HG03558 (cell line): ENCODE results near the gene HCAR3.
"Not testable (repeated sequence)": the region's sequence is repeated elsewhere in the genome, so short reads cannot be mapped to it uniquely, and the experiment has no call there.

Experiments used
- ATAC-seq: cut with Tn5 transposase; IDR thresholded peaks from one replicate; pipeline ENCODE4 v1.9.1; 2021; ENCODE audit warnings: moderate number of reproducible peaks; ENCODE audit not compliant: unreplicated experiment; ENCODE audit errors: extremely low read depth

Gene HCAR3

DNA sequence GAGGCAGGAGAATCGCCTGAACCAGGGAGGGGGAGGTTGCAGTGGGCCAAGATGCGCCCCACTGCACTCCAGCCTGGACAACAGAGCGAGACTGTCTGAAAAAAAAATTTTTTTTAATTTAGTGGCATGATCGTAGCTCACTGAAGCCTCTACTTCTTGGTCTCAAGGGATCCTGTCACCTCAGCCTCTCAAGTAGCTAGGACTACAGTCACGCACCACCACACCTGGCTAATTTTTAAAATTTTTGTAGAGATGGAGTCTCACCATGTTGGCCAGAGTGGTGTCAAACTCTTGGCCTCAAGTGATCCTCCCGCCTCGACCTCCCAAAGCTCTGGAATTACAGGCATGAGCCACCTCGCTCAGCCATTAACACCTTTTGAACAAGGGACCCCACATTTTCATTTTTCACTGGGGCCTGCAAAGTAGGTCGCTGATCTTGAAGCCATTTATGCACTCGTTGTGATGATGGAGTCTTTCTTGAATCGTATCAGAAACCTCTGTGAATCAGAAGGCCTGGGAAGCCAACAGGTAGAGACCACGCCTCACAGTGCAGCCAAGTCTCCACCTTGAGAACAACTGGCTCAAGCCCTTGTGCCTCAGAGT is 8.1 kb upstream of the HCAR3 start:
- ATAC-seq: no peak

DNA sequence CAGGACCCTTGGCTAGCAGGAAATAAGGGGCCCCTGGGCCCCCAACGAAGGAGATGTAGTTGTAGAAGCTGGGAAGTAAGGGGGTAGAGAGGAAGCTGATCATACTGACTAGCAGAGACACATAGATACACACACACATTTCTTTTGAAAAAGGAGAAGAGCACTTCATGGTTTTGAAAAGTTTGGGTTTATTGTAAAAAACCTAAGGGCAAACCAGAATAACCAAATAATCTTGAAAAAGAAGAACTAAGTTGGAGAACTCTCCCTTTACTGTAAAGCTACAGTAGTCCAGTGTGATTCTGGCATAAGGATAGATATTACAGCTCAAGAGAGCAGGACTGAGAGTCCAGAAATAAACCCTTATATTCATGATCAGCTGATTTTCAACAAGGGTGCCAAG is 5.8 kb upstream of the HCAR3 start:
- no peak for ATAC-seq

DNA sequence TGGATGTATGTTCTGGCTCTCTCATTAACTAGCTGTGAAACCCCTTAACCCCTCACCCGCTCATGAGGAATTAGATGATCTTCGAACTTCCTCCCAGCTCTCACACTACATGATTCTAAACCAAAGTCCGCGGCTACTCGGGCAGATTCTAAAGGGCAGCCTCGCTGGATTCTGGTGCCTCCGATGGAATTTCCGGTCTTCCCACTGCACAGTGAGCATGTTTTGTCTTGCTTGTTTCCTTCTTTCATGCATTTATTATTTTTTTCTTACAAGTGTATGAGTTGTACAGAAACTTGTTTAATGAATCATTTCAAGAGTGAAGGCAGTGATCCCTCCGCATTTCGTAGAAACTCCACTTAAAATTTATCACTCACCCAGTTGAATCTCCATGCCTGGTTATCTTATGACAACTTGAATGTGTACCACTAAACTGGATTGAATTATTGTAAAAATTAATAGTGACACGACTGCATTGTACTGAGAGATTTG is 4.5 kb upstream of the HCAR3 start:
- ATAC-seq: no peak

DNA sequence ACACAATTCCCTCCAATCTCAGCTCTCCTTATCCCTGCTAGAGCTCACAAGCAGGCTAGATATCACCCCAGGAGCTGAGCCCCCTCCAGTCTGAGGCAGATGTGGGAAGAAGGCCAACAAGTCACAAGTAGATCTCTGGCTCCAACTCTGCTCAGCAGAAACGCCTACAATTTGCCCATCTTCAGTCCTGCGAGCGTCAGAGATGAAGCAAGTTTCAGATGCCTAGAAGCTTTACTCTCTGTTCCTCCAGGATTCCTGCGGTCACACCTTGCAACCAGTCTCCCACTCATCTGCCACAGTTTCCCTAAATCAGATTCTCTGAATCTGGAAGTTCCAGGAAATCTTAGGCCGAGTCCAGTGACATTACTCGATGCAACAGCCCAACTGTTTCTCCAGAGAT is 1.4 kb downstream of the HCAR3 start:
- not testable (repeated sequence) for ATAC-seq

DNA sequence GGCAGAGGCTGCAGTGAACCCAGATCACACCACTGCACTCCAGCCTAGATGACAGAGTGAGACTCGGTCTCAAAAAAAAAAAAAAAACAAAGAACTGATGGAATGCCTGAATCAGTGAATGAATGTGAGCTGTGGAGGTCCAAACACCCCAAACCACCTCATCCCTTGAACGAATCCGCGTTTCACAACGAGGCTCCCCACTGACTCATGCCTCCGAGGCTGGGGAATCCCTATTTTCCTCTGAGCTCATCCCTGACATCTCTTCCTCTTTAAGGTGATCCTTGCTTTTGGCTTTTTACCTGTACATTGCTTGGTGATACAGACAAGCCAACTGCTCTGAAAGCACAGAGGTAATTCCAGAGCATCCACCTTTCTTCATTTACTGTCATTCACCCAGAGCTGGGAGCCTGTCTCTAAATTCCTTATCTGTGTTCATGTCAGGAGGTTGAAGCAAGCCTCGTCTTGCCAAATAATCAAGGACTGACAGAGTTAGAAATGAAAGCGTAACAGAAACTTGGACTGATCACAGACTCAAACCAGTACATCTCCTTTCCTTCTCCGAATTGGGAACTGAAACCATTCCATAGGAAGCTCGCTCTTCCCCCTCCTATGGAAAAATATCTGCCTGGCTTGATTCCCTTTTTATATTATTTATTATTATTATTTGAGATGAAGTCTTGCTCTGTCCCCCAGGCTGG is 3.0 kb downstream of the HCAR3 start:
- ATAC-seq: not testable (repeated sequence)

DNA sequence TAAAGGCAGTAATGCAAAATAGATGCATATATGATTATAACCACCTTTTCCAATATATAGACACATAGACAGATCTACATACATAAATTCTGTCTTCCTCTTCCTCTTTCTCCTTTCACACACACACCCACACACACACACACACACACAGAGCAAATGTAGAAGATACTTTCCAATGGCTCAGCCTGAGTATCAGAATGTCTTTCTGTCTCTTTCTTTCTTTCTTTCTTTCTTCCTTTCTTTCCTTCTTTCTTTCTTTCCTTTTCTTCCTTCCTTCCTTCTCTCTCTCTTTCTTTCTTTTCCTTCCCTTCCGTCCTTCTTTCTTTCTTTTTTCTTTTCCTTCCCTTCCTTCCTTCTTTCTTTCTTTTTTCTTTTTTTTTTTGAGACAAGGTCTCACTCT is 5.3 kb downstream of the HCAR3 start:
- not testable (repeated sequence) for ATAC-seq

DNA sequence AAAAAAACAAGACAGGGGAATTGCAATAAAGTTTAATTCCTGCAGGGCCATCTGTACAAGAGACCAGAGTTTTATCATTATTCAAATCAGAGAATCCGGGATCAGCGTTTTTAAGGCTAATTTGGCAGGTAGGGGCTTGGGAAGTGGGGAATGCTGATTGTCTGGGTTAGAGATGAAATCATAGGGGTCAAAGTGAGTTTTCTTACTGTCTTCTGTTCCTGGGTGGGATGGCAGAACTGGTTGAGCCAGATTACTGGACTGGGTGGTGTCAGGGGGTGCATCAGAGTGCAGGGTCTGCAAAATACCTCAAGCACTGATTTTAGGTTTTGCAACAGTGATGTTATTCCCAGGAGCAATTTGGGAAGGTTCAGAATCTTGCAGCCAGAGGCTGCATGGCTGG is 6.3 kb downstream of the HCAR3 start:
- not testable (repeated sequence) for ATAC-seq

DNA sequence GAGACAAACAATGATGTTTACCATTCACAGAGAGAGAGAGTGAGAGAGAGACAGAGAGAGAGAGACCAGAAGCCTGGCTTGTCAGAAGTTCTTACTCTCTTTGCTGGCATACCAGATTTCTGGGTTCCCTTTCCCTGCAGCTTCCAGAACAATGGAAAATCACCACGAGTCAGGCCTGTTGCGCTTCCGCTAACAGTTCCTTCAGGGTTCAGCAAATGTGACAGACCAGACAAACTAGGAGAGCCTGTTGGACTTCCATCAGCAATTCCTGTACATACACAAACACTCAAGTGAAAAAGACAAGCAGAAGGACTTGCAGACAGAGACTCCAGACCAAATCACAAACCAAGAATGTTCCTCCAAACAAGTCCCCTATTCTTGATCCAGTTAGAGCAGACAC is 7.3 kb downstream of the HCAR3 start:
- ATAC-seq: not testable (repeated sequence)

DNA sequence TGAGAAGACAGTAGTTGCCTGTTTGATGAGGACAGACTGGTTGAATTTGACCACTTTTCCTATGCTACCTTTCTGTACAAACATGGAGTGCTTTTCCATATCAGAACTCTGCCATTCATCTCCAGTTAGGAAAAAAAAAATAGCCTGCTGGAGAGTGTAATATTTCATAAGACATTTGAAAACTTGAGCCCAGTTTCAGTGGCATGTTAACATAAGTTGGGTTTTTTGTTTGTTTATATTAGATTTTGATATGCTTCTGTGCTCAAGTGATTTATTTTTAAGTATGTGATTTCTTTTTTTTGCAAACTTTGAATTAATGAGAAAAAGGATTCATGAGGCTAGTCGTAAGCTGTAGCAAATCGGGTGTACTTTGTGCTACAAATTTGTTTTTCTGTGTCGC is 12.8 kb downstream of the HCAR3 start:
- not testable (repeated sequence) for ATAC-seq

DNA sequence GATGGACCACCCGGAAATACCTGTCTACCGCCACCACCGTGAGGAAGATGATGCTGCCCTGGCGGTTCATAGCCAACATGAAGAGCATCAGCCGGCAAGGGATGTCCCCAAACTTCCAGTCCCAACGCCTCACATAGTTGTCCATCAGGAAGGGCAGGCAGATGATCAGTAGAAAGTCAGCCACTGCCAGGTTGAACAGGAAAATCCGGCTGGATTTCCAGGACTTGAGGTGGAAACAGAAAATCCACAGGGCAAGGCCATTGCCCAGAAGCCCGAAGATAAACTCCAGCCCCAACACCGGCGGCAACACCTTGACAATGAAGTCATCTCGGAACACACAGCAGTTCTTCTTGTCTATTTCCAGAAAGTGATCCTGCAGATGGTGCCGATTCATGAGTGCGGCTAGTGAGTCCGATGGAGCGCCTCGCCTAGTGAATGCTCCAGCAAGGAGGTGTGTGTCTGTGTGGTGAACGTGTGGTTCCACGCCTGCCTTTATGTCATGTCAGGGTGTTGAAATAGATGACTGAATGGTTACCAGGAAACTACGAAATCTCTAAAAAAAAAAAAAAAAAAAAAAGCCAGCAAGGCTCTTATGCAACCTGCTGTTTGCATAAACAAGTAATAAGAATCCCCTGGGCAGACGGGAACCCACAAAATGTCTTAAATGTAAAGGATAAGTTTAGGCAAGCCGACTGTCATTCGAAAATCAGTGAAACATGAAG is 13.6 kb downstream of the HCAR3 start, which contains the start of gene HCAR2:
Gene HCAR2, minus strand, starts transcription at position 468 of the 722 bp plus-strand sequence. Its CDS starts 74 bp downstream, at position 394.
- not testable (repeated sequence) for ATAC-seq

DNA sequence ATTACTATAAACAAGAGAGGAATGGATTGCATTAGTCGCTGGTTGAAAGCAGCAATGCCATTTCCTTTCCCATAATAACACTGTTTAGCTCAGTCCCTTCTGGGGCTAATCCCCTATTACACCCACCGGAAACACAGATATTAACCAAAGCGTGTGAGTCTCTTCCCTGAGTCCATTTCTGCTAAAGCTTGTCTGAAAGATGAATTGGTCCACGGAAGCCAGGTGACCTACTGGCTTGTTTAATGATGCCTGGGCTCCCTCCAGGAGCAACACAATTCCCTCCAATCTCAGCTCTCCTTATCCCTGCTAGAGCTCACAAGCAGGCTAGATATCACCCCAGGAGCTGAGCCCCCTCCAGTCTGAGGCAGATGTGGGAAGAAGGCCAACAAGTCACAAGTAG is 15.1 kb downstream of the HCAR3 start:
- ATAC-seq: not testable (repeated sequence)

DNA sequence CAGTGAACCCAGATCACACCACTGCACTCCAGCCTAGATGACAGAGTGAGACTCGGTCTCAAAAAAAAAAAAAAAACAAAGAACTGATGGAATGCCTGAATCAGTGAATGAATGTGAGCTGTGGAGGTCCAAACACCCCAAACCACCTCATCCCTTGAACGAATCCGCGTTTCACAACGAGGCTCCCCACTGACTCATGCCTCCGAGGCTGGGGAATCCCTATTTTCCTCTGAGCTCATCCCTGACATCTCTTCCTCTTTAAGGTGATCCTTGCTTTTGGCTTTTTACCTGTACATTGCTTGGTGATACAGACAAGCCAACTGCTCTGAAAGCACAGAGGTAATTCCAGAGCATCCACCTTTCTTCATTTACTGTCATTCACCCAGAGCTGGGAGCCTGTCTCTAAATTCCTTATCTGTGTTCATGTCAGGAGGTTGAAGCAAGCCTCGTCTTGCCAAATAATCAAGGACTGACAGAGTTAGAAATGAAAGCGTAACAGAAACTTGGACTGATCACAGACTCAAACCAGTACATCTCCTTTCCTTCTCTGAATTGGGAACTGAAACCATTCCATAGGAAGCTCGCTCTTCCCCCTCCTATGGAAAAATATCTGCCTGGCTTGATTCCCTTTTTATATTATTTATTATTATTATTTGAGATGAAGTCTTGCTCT is 16.4 kb downstream of the HCAR3 start:
- ATAC-seq: not testable (repeated sequence)

DNA sequence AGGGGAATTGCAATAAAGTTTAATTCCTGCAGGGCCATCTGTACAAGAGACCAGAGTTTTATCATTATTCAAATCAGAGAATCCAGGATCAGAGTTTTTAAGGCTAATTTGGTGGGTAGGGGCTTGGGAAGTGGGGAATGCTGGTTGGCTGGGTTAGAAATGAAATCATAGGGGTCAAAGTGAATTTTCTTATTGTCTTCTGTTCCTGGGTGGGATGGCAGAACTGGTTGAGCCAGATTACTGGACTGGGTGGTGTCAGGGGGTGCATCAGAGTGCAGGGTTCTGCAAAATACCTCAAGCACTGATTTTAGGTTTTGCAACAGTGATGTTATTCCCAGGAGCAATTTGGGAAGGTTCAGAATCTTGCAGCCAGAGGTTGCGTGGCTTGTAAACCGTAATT is 19.7 kb downstream of the HCAR3 start:
- not testable (repeated sequence) for ATAC-seq

DNA sequence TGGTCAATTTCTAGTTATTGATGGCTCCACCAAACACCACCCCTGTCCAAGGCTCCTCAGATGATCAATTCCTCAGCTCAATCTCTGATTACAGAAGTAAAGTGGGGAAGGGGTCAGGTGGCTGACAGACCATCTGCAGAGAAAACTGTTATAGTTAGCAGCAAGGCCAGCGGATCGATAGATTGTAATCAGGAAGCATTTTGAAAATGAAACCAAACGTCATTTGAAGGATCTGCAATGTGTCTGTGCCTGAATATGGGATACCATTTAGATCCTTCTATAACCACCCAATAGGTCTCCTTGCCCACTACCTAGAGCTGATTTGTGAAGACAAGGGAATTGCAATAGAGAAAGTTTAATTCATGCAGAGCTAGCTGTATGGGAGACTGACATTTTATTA is 25.0 kb downstream of the HCAR3 start:
- ATAC-seq: no peak

DNA sequence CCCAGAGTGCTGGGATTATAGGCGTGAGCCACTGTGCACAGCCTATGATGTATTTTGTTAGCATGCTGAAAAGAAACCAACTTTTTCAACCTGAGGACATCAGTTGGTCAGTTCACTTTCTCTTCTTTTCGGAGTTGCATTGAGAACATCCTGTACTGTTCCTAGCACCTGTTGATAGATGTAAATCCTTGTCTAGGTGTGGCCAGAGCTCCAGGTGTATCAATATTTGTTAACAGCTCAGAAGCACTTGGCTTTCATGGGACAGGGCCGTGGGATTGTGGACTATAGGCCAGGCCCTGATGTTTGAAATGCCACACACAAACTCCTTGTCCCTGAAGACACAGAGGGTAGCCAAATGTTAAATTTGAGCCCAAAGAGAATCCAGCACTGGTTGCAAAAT is 28.3 kb downstream of the HCAR3 start:
- ATAC-seq: no peak

DNA sequence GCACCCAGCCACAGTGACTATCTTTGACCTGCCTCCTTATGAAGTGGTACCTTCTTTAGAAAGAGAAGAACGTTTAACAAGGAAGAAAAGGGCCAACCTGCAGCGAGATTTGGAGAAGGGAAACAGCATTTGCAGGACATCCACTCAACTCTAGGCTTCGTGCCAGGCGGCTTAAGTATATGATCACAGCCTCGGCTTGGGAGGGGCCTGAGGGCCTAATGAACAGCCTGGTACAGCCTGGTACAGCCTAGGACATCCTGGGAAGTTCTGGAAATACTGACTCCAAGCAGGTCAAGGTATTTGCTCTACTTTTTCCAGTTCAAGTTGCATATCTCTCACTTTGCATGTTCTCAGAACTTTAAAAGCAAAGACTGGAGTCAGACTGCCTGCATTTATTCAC is 29.5 kb downstream of the HCAR3 start:
- no peak for ATAC-seq

DNA sequence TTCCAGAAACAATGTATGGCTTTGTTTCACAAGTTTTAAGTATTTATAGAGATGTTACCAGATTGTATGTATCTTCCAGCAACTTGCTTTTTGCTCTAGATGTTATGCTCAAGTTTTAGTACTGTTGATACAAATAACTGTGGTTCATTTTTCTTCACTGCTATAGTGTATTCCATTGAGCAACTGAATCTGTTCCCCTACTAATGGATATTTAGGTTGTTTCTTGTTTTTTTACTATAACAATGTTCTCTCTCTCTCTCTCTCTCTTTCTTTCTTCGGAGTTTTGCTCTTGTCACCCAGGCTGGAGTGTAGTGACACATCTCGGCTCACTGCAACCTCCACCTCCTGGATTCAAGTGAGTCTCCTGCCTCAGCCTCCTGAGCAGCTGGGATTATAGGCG is 30.1 kb downstream of the HCAR3 start:
- ATAC-seq: no peak

DNA sequence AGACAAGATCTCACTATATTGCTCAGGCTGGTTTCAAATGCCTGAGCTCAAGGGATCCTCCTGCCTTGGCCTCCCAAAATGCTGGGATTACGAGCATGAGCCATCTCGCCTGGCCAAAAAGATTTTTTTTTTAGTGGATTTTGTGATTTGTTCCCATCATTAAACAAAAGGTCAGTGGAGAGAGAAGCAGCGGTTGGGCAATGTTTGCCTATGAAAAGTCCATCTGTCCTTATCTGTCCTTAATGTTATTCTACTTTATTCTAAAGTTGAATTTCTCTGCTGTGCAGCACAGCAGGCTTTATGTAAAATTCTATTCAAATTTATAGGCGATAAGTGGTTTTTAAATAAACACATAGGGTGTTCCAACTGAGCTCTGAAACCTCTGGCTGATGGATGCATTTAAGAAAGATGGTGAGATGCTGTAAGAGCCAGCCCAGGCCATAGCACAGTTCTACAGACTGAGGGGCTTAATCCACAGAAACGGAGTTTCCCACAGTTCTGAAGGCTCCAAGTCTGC is 32.3 kb downstream of the HCAR3 start:
- no peak for ATAC-seq

DNA sequence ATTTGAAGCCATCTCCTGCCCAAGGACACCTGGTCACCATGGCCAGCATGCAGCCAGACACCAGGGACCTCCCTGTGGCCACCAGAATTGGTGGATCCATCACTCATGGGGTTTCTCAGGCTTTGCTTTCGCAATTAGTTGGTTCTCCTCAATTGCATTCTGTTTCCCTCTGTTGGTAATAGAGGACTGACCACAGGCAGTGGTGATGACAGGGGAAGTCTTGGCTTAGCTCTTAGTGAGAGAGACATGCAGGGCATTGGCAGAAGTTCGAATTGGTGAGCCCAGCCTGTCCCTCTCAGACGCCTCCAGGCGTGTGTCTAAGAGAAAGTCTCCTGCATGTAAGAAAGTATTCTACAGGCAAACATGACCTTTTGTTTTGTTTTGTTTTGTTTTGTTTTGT is 34.8 kb downstream of the HCAR3 start:
- ATAC-seq: no peak

DNA sequence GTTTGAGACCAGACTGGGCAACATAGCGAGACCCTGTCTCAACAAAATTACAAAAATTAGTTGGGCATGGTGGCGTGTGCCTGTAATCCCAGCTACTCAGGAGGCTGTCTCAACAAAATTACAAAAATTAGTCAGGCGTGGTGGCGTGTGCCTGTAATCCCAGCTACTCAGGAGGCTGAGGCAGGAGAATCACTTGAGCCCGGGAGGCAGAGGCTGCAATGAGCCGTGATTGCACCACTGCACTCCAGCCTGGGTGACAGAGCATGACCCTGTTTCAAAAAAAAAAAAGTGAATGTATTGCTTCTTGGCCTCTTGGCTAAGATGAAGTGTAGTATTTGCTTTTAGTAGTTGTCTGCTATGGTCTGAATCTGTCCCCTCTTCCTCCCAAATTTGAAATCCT is 35.6 kb downstream of the HCAR3 start:
- ATAC-seq: not testable (repeated sequence)
